NAMALWA (cell line): ENCODE results near the gene FBXO47.
"Not testable (repeated sequence)": the region's sequence is repeated elsewhere in the genome, so short reads cannot be mapped to it uniquely, and the experiment has no call there.

ENCODE experiments used
- DNase-seq: peaks from one replicate; pipeline ENCODE4 v3.0.0-alpha.2; 2015; ENCODE audit warnings: low spot score

The FBXO47 gene

GRCh38 chr17:38980490-38981217, 13.5 kb upstream of the FBXO47 start:
- DNase-seq, result no peak

- DNase-seq, result no peak
Measured at GRCh38 chr17:38978180-38978579, 11.0 kb upstream of the FBXO47 start.

GRCh38 chr17:38976187-38976551, 9.0 kb upstream of the FBXO47 start:
- DNase-seq, result not testable (repeated sequence)

- DNase-seq, result peak; percentile 47
Measured at GRCh38 chr17:38970804-38971203, 3.6 kb upstream of the FBXO47 start.

- no peak for DNase-seq
Measured at GRCh38 chr17:38970128-38970527, 2.9 kb upstream of the FBXO47 start.

GRCh38 chr17:38969281-38969680, 2.1 kb upstream of the FBXO47 start:
- DNase-seq, result no peak

GRCh38 chr17:38961413-38961812, 5.8 kb downstream of the FBXO47 start:
- DNase-seq, result no peak

- no peak for DNase-seq
Measured at GRCh38 chr17:38960402-38960801, 6.8 kb downstream of the FBXO47 start.

- DNase-seq, result no peak
Measured at GRCh38 chr17:38959508-38959907, 7.7 kb downstream of the FBXO47 start.

- no peak for DNase-seq
Measured at GRCh38 chr17:38958756-38959155, 8.4 kb downstream of the FBXO47 start.

- no peak for DNase-seq
Measured at GRCh38 chr17:38958326-38958725, 8.9 kb downstream of the FBXO47 start.

GRCh38 chr17:38953800-38954199, 13.4 kb downstream of the FBXO47 start:
- DNase-seq, result not testable (repeated sequence)

- DNase-seq, result no peak
Measured at GRCh38 chr17:38947189-38947588, 20.0 kb downstream of the FBXO47 start.

GRCh38 chr17:38943607-38944006, 23.6 kb downstream of the FBXO47 start:
- no peak for DNase-seq

GRCh38 chr17:38942696-38943334, 24.4 kb downstream of the FBXO47 start:
- DNase-seq, result peak; percentile 66

GRCh38 chr17:38940404-38940803, 26.8 kb downstream of the FBXO47 start:
- no peak for DNase-seq

- no peak for DNase-seq
Measured at GRCh38 chr17:38939987-38940386, 27.2 kb downstream of the FBXO47 start.

GRCh38 chr17:38933962-38934361, 33.2 kb downstream of the FBXO47 start:
- DNase-seq, result not testable (repeated sequence)

GRCh38 chr17:38930782-38931181, 36.4 kb downstream of the FBXO47 start:
- DNase-seq, result not testable (repeated sequence)

GRCh38 chr17:38926293-38927070, 40.7 kb downstream of the FBXO47 start:
- DNase-seq, result no peak

GRCh38 chr17:38925263-38925995, 41.8 kb downstream of the FBXO47 start, which contains the start of gene LASP1NB:
Gene LASP1NB (plus strand): TSS chr17:38925614.
- no peak for DNase-seq
